BE2C (cell line): ENCODE results near the gene ZNF785.
A peak's percentile ranks its signal among the peaks of the same experiment; 100 is the strongest.

Experiments
- DNase-seq: peaks from one replicate; pipeline ENCODE4 v3.0.0-alpha.2; 2020
- H3K27me3 ChIP-seq: fragments of 250-450 bp; sonication (Bioruptor Pico); 2 replicates; pipeline ENCODE4 v1.5.1; 2020; ENCODE audit warnings: mild to moderate bottlenecking
- H3K36me3 ChIP-seq: fragments of 250-450 bp; sonication (Bioruptor Pico); 2 replicates; pipeline ENCODE4 v1.5.1; 2020; ENCODE audit warnings: mild to moderate bottlenecking
- H3K4me1 ChIP-seq: fragments of 250-450 bp; sonication (Bioruptor Pico); 2 replicates; pipeline ENCODE4 v1.5.1; 2020
- H3K4me3 ChIP-seq: 2 replicates; pipeline ENCODE4 v1.5.1; 2011; ENCODE audit warnings: low read depth, low read length
- H3K9me3 ChIP-seq: fragments of 250-450 bp; sonication (Bioruptor Pico); 2 replicates; pipeline ENCODE4 v1.5.1; 2020
- TF ChIP-seq, protein P1 (sequence below): IDR thresholded peaks from 2 replicates; pipeline ENCODE4 v1.5.1; 2012; ENCODE audit warnings: mild to moderate bottlenecking, low read depth, low read length

The ZNF785 gene

DNA sequence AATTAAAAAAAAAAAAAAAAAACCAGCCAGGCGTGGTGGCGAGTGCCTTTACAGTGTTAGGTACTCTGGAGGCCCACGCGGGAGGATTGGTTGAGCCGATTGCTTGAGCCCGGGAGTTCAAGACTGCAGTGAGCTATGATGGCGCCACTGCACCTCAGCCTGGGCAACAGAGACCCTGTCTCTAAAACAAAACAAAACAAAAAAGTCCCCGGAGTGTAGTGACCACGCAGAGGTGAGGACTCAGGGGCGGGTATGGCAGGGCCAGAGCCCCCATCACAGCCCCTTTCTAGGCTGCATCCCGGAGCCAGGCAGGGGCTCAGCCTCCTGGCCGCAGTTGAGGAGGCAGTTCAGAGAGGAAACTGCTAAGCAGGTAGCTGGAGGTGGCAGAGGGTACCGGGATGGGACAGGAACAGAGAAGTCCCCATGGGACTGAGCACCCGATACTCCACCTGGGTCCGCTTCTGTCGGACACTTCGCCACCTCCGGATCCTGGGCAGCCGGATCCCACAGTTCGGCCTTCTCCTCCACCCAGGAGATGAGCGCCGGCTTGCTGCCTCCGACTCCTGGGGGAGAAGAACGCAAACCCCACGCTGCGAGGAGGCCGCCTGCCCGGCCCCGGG lies 51.6 kb downstream of the ZNF785 start:
- Histone ChIP-seq H3K4me1 (peaks cover 8% of the 10 kb centered on the region; the same call in 1 of the 2 replicates), H3K9me3 (no peaks in the 10 kb centered on the region)
- TF ChIP-seq, protein P1, sequence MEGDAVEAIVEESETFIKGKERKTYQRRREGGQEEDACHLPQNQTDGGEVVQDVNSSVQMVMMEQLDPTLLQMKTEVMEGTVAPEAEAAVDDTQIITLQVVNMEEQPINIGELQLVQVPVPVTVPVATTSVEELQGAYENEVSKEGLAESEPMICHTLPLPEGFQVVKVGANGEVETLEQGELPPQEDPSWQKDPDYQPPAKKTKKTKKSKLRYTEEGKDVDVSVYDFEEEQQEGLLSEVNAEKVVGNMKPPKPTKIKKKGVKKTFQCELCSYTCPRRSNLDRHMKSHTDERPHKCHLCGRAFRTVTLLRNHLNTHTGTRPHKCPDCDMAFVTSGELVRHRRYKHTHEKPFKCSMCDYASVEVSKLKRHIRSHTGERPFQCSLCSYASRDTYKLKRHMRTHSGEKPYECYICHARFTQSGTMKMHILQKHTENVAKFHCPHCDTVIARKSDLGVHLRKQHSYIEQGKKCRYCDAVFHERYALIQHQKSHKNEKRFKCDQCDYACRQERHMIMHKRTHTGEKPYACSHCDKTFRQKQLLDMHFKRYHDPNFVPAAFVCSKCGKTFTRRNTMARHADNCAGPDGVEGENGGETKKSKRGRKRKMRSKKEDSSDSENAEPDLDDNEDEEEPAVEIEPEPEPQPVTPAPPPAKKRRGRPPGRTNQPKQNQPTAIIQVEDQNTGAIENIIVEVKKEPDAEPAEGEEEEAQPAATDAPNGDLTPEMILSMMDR = no peak

DNA sequence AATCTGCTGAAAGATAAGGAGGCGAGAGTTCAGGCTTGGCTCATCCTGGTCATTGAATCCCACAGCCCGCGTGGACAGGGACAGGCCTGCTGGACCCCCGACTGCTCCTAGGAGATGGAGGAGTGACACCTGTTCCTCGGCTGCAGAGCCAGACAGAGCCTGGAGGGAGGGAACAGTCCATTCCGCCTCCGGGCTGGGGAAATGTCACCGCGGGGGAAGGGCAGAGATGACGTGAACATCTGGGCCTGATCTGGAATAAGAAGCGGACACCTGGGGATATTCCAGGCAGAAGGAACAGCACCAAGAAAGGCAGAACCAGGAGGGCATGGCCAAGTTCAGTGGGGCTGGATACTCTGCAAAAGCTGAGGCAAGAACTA lies 52.4 kb downstream of the ZNF785 start:
- H3K4me3 ChIP-seq = no peak overlapping the region
- TF ChIP-seq, protein P1 = no peak
- no peak for DNase-seq

More for the DNA sequence above, 51.6 kb downstream of the ZNF785 start:
- Histone ChIP-seq H3K27me3 (no peaks in the 10 kb centered on the region), H3K4me3 (peak overlapping the region; percentile 69), H3K36me3 (no peaks in the 10 kb centered on the region)
- DNase-seq = no peak

DNA sequence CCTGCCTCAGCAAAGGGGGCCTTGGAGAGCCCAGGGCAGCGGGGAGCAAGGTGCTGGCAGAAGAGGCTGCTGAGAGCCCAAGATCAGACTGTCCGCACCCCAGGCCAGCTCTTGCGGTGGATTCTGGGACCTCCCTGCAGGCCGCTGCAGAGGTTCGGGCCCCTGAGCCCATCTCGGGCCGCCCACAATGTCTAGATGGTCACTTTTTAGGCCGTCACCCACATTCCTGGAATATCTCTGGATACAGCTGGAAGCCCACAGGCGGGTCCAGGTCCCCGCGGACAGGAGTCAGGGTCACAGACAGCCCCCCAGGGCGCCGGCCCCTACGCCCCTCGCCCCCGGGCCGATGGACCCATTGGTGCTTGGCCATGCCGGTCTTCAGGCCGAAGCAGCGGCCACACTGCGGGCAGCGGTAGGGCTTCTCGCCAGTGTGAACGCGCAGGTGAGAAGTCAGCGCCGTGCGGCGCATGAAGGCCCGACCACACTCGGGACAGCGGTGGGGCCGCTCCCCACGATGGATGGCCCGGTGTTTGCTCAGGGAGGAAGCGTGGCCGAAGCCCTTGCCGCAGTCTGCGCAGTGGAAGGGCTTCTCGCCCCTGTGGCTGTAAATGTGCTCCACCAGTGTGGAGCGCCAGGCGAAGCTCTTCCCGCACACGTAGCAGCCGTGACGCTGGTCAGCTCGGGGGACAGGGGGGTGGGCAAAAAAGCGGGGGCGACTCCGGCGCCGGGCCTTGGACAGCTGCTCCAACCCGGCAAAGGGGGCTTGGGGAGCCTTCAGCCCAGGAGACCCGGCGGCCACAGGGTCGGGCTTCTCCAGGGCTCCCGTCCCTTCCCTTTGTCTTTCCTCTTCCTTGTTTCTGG lies 53.0 kb downstream of the ZNF785 start:
- no peaks in the 10 kb centered on the region for H3K36me3 ChIP-seq
- no peak overlapping the region for H3K4me3 ChIP-seq
- no peaks in the 10 kb centered on the region for H3K9me3 ChIP-seq
- no peak for DNase-seq
- TF ChIP-seq, protein P1 = no peak
- H3K27me3 ChIP-seq = no peaks in the 10 kb centered on the region
- H3K4me1 ChIP-seq = peaks cover 11% of the 10 kb centered on the region

More for the DNA sequence above, 52.4 kb downstream of the ZNF785 start:
- Histone ChIP-seq H3K4me1 (peaks cover 8% of the 10 kb centered on the region; the same call in 1 of the 2 replicates), H3K36me3 (no peaks in the 10 kb centered on the region), H3K9me3 (no peaks in the 10 kb centered on the region), H3K27me3 (no peaks in the 10 kb centered on the region)
